Activated CD4-positive, alpha-beta T cell treated with anti-CD3 and anti-CD28 coated beads, Interleukin-2, amount 50 U/mL, for 1 hour (primary cell): ENCODE measurements around the gene SRBD1.

Experiments
- DNase-seq: peaks from one replicate; pipeline ENCODE4 v3.0.0-alpha.2; 2020

The SRBD1 gene

DNA sequence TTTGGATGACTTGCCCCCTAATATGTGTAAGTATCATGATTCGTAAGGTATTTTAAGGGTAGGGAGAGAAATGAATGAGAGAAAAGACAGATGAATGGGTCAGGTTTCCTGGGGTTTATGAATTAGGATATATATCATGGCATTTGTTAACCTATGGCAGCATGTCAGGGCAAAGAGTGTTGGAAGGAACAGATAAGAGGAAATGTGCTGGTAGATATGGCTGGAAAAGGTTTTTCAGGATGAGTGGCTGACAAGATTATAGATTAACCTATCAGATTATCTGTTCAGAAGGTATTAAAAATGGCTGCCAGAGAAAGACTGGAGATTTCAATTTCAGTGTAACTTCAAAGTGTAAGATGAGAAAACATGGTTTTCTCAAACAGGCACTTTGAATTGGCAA, 67.8 kb downstream of the SRBD1 start:
- no peak for DNase-seq

DNA sequence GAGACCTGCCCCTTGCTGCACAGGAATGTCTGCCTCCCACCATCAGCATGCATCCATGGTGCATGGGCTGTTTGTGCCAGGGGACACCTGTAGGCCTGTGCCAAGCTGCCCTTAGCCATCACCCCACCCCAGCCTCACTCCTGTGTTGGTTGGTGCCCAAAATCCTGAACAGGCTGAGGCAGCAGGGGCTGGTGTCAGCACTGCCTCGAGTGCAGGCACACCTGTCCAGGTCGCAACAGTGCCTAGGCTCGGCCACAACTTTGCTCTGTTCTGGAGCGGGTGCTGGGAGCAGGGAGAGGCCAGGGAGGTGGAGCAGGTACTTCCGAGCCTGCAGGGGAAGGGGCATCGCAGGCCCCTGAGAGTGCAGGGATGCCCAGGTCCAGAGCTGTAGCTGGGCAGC, 69.1 kb downstream of the SRBD1 start:
- DNase-seq, result no peak

DNA sequence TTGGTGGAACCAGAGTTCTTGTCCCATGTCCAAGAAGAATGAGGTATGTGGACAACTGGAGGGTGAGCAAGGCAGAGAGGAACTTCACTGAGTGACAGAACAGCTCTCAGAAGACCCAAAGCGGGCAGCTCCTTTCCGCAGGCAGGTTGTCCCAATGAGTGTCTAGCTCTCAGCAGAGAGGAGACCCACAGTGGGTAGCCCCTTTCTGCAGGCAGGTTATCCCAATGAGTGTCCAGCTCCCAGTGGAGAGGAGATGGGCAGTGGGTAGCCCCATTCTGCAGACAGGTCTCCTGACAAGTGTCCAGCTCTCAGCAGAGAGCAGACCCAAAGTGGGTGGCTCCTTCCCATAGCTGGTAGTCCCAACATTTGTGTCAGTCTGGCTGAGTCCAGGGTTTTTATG, 69.6 kb downstream of the SRBD1 start:
- no peak for DNase-seq

DNA sequence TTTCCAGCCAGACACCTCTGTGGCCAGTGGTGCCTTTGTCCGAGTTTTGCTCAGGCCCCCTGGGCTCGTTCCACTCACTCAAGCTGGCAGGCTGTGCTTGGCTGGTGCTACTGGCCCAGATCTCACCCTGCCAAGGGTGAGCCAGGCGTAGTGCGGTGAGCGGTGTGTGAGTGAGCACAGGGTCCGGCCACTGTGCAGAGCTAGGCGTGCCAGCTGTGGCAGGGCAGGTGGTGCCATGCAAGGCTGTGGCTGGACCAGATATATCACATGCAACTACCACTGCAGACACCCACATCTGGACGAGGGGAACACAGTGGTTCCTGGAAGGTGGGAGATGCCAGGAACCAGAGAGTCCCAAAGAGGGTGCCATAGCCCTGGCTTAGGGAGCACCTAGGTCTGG, 70.1 kb downstream of the SRBD1 start:
- DNase-seq, result no peak

DNA sequence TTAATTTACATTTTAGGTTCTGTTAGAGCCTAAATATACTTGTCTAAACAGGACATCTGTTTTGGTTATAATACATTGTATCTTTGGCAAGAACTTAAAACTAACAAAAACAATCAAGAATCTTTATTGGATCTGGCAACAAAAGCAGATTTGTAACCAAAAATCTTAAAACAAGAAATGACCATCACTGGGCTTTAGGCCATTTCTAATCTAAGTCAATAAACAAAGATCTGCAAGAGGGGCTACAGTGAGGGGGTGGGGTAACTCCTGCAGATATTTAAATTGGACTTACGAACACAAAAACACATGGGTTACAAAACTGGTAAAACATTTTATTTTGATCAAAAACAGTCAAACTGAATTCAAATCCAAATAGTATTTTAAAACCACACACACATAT, 77.3 kb downstream of the SRBD1 start:
- DNase-seq, result no peak

DNA sequence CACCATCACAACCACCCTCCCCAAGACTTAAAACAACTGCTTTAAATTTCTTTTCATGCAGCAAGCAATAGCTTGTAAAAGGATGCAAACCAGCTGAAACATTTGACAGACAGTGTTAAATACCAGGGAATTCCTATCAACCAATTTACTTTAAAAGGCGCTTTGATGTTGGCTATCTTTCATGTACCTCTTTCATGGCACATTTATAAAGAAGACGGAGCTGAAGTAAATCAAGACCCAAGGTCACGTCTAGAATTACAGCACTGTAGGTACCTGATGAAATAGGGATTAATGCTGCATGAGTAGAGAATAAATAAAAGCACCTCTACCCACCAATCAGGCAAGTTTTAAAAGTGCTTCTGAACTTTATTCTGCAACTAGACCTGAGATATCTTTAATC, 78.9 kb downstream of the SRBD1 start:
- no peak for DNase-seq

DNA sequence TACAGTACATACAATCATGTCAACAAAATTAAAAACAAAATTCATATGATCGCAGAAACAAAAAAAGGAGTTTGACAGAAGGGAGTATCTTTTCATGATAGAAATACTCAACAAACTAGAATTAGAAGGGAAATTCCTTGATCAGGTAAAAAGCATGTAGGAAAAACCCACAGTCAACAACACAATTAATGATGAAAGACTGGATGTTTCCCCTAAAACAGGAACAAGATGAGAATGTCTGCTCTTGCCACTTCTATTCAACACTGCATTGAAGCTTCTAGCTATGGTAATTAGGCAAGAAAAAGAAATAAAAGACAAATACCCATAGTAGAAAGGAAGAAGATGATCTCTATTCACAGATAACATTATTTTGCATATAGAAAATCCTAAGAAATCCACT, 87.1 kb downstream of the SRBD1 start:
- no peak for DNase-seq

DNA sequence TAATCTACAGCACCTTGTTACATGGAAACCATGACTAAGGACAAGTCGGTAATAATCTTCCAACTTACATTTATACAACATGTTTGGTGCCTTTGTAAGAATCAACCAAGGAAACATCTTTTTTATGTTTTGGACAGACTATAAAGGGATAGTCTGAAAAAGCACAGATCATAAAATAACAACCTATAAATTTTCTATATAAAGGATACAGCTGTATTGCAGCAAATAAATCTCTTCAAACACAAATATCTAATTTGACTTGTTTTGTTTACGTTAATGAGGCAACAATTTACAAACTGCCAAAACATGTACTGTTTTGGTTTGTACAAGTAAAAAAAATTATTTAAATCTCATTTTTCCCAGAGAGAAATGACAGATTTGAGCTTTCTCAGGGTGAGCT, 92.5 kb downstream of the SRBD1 start:
- DNase-seq, result no peak

DNA sequence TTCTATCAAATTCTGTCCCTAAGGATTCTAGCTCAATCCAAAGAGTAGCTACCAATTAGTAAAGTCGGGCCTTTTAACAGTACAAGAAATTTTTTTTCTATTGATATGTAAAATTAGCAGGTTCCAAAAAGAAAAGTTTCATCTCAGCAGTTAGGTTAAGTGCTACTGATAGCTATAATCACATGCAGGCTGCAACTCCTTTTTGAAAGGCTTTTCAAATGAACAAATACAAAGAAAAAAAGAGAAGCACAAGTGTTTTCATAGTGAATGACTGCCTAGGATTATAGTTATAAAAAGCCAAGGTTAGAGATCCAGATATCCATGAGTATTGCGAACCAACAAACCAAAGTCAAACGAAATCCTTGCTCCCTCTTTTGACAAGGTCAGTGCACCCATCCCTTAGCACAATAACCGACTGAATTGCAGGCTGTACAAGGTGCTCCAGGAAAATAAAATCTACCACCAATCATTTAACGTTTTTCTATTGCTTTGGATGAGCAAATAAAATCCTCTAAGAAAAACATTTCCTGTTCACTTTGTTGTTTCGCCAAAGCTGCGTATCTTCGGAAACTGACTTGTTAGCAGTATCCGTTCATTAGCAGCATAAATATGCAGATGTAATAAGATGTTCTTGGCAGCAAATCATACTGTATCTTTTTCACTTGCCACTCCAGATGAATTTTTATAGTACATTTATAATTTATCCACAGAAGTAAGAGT, 100.2 kb downstream of the SRBD1 start:
- DNase-seq, result no peak

DNA sequence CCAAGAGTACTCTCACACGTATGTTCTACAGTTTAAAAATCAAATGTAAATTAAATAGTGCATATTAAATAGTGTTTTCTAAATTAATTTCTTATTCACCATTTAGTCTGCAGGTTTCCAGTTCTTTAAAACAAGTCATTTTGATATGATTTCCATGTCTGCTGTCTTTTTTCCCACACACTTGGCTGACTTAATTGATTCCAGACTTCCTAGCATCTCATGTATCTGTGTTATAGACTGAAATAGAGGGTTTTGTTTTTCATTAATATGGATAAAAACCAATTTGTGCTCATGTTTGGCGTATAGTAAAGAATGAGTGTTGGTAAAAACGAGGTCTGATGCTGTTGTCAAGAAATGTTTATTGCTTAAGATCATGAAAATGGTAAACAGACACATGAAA, 104.3 kb downstream of the SRBD1 start:
- DNase-seq, result no peak

DNA sequence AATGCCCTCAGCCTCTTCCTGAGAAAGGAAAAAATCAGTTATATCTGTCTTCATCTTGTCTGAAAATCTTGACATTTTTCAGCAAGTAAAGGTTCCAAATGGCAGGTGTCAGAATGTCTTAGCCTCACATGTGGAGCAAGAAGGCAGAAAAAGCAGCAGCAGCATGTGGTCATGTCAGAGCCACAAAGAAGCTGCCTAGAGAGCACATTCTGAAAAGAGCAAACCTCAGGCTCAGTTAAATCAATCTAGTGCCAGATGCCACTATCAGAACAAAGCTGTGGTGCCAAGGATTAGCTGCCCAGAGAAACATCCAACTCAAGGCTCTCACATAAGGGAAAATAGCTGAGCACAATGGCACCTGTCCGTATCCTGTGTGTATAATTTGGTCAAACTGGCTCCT, 105.9 kb downstream of the SRBD1 start:
- DNase-seq, result no peak

DNA sequence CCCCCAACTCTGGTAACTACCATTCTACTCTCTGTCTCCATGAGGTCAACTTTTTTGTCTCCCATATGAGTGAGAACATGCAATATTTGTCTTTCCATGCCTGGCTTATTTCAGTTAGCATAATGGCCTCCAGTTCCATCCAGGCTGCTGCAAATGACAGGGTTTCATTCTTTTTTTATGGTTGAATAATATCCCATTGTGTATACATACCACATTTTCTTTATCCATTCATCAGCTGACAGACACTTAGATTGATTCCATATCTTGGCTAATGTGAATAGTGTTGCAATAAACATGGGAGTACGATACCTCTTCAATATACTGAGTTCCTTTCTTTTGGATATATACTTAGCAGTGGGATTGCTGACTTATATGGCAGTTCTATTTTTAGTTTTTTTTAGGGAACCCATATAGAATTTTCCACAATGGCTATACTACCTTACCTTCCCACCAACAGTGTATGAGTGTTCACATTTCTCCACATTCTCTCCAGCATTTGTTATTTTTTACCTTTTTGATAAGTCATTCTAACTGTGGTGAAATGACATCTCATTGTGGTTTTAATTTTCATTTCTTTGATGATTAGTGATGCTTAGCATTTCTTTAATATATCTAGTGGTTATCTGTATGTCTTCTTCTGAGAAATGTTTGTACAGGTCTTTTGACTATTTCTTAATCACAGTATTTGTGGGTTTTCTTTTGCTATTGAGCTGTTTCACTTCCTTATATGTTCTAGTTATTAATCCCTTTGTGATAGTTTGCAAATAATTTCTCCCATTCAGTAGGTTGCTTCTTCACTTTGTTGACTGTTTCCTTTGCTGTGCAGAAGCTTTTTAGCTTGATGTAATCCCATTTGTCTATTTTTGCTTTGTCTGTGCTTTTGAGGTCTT, 112.2 kb downstream of the SRBD1 start:
- no peak for DNase-seq

DNA sequence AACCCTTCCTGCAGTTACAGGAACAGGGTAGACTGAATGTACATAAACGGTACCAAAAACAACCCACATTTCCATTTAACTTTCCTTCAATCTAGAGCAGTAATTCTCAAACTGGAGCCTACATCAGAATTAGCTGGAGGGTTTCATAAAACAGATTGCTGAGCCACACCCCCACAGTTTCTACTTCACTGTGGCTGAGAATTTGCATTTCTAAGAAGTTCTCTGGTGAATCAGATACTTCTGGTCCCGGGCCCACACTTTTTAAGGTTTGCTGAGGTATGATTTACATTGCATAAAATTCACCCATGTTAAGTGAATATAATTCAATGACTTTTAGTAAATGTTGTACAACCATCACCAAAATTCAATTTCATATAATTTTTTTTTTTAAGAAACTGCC, 113.7 kb downstream of the SRBD1 start:
- DNase-seq, result no peak

DNA sequence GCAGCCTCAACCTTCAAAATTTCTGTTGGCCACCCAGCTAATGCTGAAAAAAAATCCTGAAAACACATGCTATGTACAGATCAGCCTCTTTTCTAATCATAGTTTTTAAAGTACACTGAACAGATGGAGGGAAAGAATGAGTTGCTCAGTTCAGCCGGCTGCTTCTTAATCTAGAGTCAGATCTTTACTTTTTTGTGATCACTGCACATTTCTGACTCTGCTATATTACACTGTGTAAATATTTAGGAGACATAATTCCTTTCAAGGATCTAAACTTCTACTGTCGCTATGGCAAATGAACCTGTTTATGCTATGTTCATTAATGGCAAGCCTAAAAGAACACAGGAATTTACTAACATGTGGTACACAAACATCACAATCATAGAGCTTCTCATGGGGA, 114.2 kb downstream of the SRBD1 start:
- DNase-seq, result no peak

DNA sequence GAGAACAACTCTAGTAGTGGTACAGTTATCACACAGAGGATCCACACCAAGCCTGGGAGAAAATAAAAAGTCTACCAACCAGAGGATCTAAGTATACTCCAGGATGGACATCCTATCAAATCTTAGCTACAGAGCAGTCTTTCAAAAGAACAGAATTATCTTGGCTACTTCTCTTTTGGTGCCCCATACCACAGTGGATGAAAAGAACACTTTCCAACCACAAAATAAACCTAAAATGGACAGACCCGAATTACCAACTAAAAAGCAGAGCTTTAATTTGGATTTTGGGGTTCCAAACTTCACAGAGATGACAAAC, 116.1 kb downstream of the SRBD1 start:
- no peak for DNase-seq

DNA sequence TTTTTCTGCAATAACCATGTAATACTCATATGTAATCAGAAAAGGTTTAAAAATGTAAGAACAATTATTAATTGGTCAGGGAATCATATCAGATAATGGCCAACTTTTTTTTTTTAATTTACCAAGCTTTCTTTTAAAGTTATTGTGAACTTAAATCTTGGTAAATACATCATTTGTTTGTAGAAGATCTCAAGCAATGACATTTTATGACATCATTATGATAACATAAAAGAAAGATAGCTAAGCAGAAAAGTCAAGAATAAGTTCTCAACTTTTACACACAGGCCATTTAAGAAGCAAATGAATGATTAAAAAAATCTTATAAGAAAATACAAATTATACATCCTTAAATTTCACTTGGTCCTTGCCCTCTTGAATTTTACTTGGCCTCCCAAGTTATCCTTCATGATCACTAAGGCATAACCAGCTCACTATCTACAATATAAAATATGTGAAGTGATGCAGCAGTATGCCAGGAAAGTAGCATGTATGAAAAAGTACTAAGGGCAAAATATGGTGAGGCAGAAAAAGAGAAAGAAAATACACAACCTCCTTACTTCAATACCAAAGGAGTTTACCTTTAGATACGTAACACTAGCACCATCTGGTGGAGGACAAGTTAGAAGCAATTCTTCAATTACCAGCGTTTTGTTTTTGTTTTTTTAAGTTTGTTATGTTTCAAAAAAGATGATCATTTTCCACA, 116.6 kb downstream of the SRBD1 start:
- DNase-seq, result no peak

DNA sequence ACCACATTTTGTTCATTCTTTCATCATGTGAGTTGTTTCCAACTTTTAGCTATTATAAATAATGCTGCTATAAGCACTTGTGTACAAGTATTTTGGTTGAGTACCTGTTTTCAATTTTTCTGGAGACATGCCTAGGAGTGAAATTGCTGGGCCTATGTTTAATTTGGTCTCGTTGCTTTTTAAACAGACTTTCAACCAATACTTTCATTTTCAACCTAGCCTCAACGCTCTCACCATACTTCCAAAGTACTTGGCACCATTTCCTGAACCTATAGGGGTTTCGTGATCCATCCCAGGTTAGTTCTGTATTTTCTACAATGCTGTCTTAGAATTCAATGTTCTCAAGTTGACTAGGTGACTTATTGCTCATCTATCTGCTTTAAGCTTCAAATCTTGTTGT, 126.1 kb downstream of the SRBD1 start:
- no peak for DNase-seq

DNA sequence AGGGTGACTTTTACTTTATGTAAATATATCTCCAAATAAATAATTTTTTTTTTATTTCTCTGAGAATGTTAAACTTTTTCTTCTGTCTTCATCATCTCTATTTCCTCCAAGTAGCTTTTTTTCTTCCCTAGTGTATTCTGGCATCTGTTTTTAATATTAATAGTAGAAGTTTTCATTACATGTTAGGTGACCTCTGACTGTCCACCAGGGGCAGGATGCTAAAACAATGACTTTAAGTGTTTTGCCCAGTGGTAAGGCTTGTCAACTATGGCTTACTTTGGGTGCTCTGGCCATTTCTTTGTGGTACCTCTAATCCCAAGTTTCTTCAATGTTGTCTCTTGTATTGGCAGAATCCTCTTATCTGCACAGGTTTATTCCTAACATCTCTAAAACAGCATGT, 127.1 kb downstream of the SRBD1 start:
- DNase-seq, result no peak

DNA sequence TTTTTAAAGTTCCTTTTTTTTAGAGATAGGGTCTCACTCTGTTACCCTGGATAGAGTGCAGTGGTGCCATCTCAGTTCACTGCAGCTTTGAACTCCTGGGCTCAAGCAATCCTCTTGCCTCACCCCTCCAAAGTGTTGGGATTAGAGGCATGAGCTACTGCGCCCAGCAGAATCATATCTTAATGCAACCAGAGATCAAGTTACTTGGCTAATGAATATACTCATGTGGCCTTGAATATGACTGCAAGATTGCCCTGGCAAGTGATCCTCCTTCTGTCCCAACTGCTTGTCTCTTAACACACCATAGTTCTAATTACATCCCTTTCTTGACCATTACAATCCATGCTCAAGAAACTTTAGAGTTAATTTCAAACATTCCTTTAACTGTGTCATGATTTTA, 133.5 kb downstream of the SRBD1 start:
- DNase-seq, result no peak

DNA sequence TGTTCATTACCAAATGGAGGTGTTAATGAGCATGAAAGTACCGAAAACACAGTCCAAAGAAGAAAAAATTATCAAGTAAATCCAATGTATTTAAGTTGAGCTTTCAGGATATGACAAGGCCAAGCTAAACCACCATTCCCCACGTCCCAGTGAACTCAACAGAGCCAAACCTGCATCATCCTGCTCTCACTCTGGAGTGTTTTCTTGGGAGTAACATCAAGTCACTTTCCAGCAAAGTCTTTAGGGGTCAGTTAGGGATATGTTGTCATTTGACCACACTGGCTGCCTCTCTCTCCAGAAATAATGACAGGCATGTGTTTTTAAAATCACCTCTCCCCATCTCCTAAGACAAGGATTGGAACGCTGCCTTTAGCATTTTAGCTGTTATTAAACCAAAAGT, 140.5 kb downstream of the SRBD1 start:
- DNase-seq, result no peak

DNA sequence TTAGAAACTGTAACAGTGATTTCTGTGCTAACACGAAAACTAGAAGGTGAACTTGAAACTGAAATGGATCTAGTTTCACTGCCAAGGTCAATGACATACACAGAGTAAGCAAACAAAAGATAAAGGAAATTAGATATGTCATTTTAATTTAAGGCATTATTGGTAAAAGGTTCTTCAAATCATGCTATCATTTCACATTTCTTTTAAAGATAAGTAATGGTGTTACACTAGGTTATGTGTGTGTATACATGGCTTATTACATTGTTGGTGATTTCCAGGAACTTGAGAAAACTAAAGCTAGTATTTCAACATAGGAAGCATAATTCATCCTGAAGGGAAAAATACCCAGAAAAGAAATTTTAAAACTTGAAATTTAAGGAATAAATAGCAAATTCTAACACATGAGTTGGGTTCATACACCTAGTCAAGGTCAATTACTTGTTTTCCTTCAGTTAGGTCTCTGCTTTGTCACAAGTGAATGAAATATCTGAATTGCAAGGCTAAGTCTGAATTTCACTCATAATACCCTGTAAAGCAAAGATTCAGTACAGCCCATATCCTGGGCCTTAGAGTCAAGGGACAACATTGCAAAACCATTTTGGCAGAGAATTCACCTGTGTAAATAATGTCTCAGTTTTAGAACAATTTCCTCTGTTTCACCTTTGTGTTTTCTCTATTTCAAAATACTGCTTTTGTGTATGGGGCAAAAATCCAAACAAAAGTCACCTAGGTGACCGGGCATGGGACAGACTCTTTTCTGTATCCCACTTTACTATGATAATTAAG, 141.6 kb downstream of the SRBD1 start:
- no peak for DNase-seq

DNA sequence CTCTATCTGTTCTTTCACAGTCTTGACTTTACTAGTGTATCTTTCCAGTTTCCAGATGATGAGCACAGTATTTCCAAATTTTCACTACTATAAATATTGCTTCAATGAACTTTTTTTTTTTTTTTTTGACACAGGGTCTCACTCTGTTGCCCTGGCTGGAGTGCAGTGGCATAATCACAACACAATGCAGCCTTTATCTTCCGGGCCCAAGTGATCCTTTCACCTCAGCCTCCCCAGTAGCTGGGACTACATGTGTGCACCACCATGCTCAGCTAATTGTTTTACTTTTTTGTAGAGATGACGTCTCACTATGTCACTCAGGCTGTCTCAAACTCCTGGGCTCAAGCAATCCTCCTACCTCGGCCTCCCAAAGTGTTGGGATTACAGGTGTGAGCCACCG, 142.8 kb downstream of the SRBD1 start:
- no peak for DNase-seq

DNA sequence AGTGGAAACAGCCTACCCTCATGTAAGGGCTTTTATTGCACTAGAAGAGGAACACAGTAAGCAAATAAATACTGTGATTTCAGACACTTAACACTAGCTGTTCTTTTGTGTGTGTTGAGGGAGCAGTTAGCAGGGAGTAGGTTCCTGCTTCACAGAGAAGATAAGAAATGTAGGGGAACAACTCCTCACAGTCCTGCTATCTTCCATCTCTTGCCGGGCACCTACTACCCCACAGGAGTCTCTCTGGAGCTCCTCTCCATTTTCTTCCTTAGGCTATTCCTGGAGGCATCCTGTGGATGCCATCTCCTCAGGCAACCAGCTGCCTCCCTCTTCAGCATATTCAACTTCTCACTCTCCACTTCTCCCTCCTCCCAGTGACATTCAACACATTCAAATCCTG, 145.0 kb downstream of the SRBD1 start:
- no peak for DNase-seq
